IMR-90 (cell line): ENCODE results near the gene KLK12. TPM values are rescaled to one million over a fixed set of nuclear protein-coding genes. Genes with fewer than 3 reads are reported as not detected.

ENCODE experiments used
- ATAC-seq: fragments of 200-7000 bp; cut with Tn5 transposase; 2 replicates; pipeline ENCODE4 v1.9.1; 2020; ENCODE audit warnings: low read depth, mild to moderate bottlenecking, moderate library complexity
- BruUV-seq: library from RNA; stranded (reverse); fragments of 400-500 nt; replicated peaks from 2 replicates; lab custom pipeline; 2021; lab: Mats Ljungman, UMichigan
- CTCF ChIA-PET: fragments of 300-600 bp; formaldehyde crosslinking; extraction: SDS; loops from one replicate; lab custom pipeline; 2021; ENCODE audit warnings: antibody characterized with exemption; lab: Yijun Ruan, JAX
- POLR2A ChIA-PET: fragments of 300-600 bp; sonication (Branson Sonifier 250); formaldehyde crosslinking; loops from one replicate; lab custom pipeline; 2022; ENCODE audit warnings: antibody characterized with exemption; ENCODE audit not compliant: unreplicated experiment; lab: Charles Lee
- DNase-seq: peaks from one replicate; pipeline ENCODE4 v3.0.0; 2013
- H2AFZ ChIP-seq: replicated peaks from 2 replicates; pipeline ENCODE3; 2013; ENCODE audit warnings: low read length, mild to moderate bottlenecking; ENCODE audit not compliant: poor library complexity
- H2AK5ac ChIP-seq: 2 replicates; pipeline ENCODE4 v1.6.1; 2013; ENCODE audit warnings: low read depth, low read length, inconsistent platforms
- H2AK9ac ChIP-seq: replicated peaks from 2 replicates; pipeline ENCODE3; 2013; ENCODE audit warnings: mild to moderate bottlenecking, low read depth, low read length, moderate library complexity; ENCODE audit not compliant: poor library complexity
- H2BK120ac ChIP-seq: 2 replicates; pipeline ENCODE4 v1.6.1; 2013; ENCODE audit warnings: low read depth, low read length, inconsistent platforms
- H2BK15ac ChIP-seq: 3 replicates; pipeline ENCODE4 v1.6.1; 2013; ENCODE audit warnings: low read depth, low read length, inconsistent platforms
- H2BK20ac ChIP-seq: 2 replicates; pipeline ENCODE4 v1.6.1; 2013; ENCODE audit warnings: low read depth, mild to moderate bottlenecking, inconsistent platforms, low read length, moderate library complexity
- H2BK5ac ChIP-seq: 2 replicates; pipeline ENCODE4 v1.6.1; 2013; ENCODE audit warnings: mild to moderate bottlenecking, low read depth, low read length, inconsistent platforms; ENCODE audit not compliant: poor library complexity, severe bottlenecking
- H3K14ac ChIP-seq: replicated peaks from 2 replicates; pipeline ENCODE4 v1.6.1; 2013; ENCODE audit warnings: low read depth, low read length, inconsistent platforms
- H3K18ac ChIP-seq: 2 replicates; pipeline ENCODE4 v1.6.1; 2013; ENCODE audit warnings: low read depth, low read length, control low read depth
- H3K23ac ChIP-seq: 2 replicates; pipeline ENCODE4 v1.6.1; 2013; ENCODE audit warnings: low read depth, low read length, inconsistent platforms
- H3K27ac ChIP-seq: 2 replicates; pipeline ENCODE4 v1.5.1; 2013; ENCODE audit warnings: mild to moderate bottlenecking, control low read depth, low read length; ENCODE audit not compliant: insufficient read depth
- H3K27me3 ChIP-seq: 2 replicates; pipeline ENCODE4 v1.6.1; 2013; ENCODE audit warnings: low read length; ENCODE audit not compliant: control insufficient read depth, insufficient read depth
- H3K36me3 ChIP-seq: 2 replicates; pipeline ENCODE4 v1.6.1; 2013; ENCODE audit warnings: low read length, mixed read lengths; ENCODE audit not compliant: control insufficient read depth, insufficient read depth
- H3K4ac ChIP-seq: 2 replicates; pipeline ENCODE4 v1.6.1; 2013; ENCODE audit warnings: low read depth, low read length, inconsistent platforms
- H3K4me1 ChIP-seq: 2 replicates; pipeline ENCODE4 v1.6.1; 2013; ENCODE audit warnings: low read length, mixed read lengths; ENCODE audit not compliant: control insufficient read depth, insufficient read depth
- H3K4me2 ChIP-seq: 2 replicates; pipeline ENCODE4 v1.6.1; 2013; ENCODE audit warnings: low read depth, mild to moderate bottlenecking, control low read depth, low read length, moderate library complexity
- H3K4me3 ChIP-seq: 2 replicates; pipeline ENCODE4 v1.5.1; 2013; ENCODE audit warnings: low read depth, mild to moderate bottlenecking, control low read depth, low read length, moderate library complexity; ENCODE audit not compliant: insufficient read depth
- H3K56ac ChIP-seq: 2 replicates; pipeline ENCODE4 v1.6.1; 2013; ENCODE audit warnings: low read length, inconsistent platforms; ENCODE audit not compliant: insufficient read depth; ENCODE audit errors: extremely low read depth
- H3K79me1 ChIP-seq, 2 experiments: 2 replicates each; pipeline ENCODE4 v1.6.1; 2013; ENCODE audit warnings: low read length in 2 of 2, inconsistent platforms in 1 of 2, low read depth in 1 of 2
- H3K9ac ChIP-seq: 2 replicates; pipeline ENCODE4 v1.6.1; 2013; ENCODE audit warnings: low read depth, low read length, control low read depth
- H3K9me1 ChIP-seq: 2 replicates; pipeline ENCODE4 v1.6.1; 2013; ENCODE audit warnings: low read length, inconsistent platforms; ENCODE audit not compliant: insufficient read depth
- H3K9me3 ChIP-seq: 2 replicates; pipeline ENCODE4 v1.6.1; 2013; ENCODE audit warnings: low read length; ENCODE audit not compliant: control insufficient read depth, insufficient read depth
- H4K20me1 ChIP-seq: 2 replicates; pipeline ENCODE4 v1.6.1; 2013; ENCODE audit warnings: low read length, inconsistent platforms; ENCODE audit not compliant: insufficient read depth
- H4K5ac ChIP-seq: 2 replicates; pipeline ENCODE4 v1.6.1; 2013; ENCODE audit warnings: mild to moderate bottlenecking, low read depth, low read length, control low read depth
- H4K8ac ChIP-seq, 2 experiments: 2 replicates each; pipeline ENCODE4 v1.6.1; 2013; ENCODE audit warnings: low read depth in 2 of 2, low read length in 2 of 2, control low read depth in 1 of 2, inconsistent platforms in 1 of 2
- H4K91ac ChIP-seq: 2 replicates; pipeline ENCODE4 v1.6.1; 2013; ENCODE audit warnings: low read depth, low read length, inconsistent platforms; ENCODE audit not compliant: insufficient read depth
- BHLHE40 ChIP-seq: fragments of 150-350 bp; IDR thresholded peaks from 2 replicates; pipeline ENCODE4 v1.6.1; 2016; ENCODE audit warnings: mild to moderate bottlenecking, low read depth, low read length
- ELK1 ChIP-seq: fragments of 150-350 bp; IDR thresholded peaks from 2 replicates; pipeline ENCODE4 v1.6.1; 2016; ENCODE audit warnings: low read depth, mild to moderate bottlenecking, low read length, moderate library complexity, borderline replicate concordance
- FOS ChIP-seq: fragments of 150-350 bp; IDR thresholded peaks from 2 replicates; pipeline ENCODE4 v1.6.1; 2016; ENCODE audit warnings: low read depth, low read length
- MXI1 ChIP-seq: IDR thresholded peaks from 2 replicates; pipeline ENCODE4 v1.6.1; 2012; ENCODE audit warnings: low read depth, mild to moderate bottlenecking, low read length, moderate library complexity, borderline replicate concordance
- NFE2L2 ChIP-seq: fragments of 150-350 bp; IDR thresholded peaks from 2 replicates; pipeline ENCODE4 v1.6.1; 2016; ENCODE audit warnings: low read depth, mild to moderate bottlenecking, low read length
- POLR2A ChIP-seq: IDR thresholded peaks from 2 replicates; pipeline ENCODE4 v1.6.1; 2012; ENCODE audit warnings: mild to moderate bottlenecking, low read depth, low read length
- WGBS, 2 experiments: methylation state at CpG; one replicate each; pipeline versions ENCODE4 v1.1.5 to v1.1.7; 2013; ENCODE audit warnings: missing lambda C conversion rate in 2 of 2; ENCODE audit not compliant: insufficient read length in 1 of 2; ENCODE audit errors: extremely low coverage in 2 of 2; 5-methylcytosine and 5-hydroxymethylcytosine counted together
- dilution Hi-C: fragments of 300-500 bp; cut with HindIII; formaldehyde crosslinking; loops from one replicate; pipeline ENCODE4 v1.14.3; 2018; ENCODE audit warnings: low sequenced_read_pairs; ENCODE audit not compliant: unreplicated experiment
- in situ Hi-C: fragments of 300-500 bp; cut with MboI; formaldehyde crosslinking; loops from 3 replicates; pipeline ENCODE4 v1.14.3; 2019; ENCODE audit warnings: low sequenced_read_pairs, inconsistent platforms, mixed read lengths
- intact Hi-C: fragments of 100-400 bp; cut with micrococcal nuclease; formaldehyde crosslinking; loops from 2 replicates; pipeline ENCODE4 v1.10.0; 2022
- polyA plus RNA-seq, 3 experiments: library from polyadenylated mRNA; depleted of rRNA; stranded (reverse); fragments of >200 nt; gene quantifications; 2 replicates each; pipeline ENCODE4 v1.2.3, GENCODE V29; 2012; ENCODE audit warnings: low replicate concordance in 1 of 3
- total RNA-seq: library from RNA; depleted of rRNA; stranded (reverse); fragments of >200 nt; gene quantifications from 2 replicates; pipeline ENCODE4 v1.2.3, GENCODE V29; 2012
- TF ChIP-seq, protein P1 (sequence below): fragments of 150-350 bp; IDR thresholded peaks from 2 replicates; pipeline ENCODE4 v1.6.1; 2017; ENCODE audit warnings: mild to moderate bottlenecking, antibody characterized with exemption, low read length, low read depth
- TF ChIP-seq, protein P2 (sequence below): conservative IDR thresholded peaks from 2 replicates; pipeline ENCODE4 v1.5.1; 2012; ENCODE audit warnings: mild to moderate bottlenecking, low read depth, low read length, improper control_type of control experiment

The KLK12 gene
- total and polyA plus RNA-seq, 2 of the 4 experiments (the other 2 are of a cell fraction), result not detected

DNA sequence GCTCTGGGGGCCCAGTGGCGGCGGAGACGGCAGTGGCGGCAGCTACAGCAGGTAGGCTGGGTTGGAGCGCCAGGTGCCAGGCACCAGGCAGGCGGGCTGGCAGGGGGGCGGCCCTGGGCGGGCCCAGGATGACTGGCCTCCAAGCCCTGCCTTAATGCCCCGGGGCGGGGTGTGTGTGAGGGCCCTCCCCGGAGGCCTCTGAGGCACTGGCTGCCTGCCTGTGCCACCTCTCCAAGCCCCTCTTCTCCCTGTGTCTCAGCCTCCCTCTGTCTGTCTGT lies 8.3 kb downstream of the KLK12 start, which contains the start of gene KLK11:
TSS of gene KLK11 (minus strand) at position 63 of the 278 bp plus-strand sequence. CDS start 985 bp downstream, outside the sequence.
- WGBS, 2 experiments, result 77% methylated on average over 6 of the region's 11 CpGs; no CpG with 5 or more reads in 1 of the 2 experiments
- in situ Hi-C loops (no loop called here), intact Hi-C loops (no loop called here), dilution Hi-C loops (no loop called here)
- Histone ChIP-seq H3K4me1 (no peaks in the 10 kb centered on the region), H3K27ac (no peak within 1 kb of the TSS), H2AK5ac (no peak within 1 kb of the TSS), H4K20me1 (no peaks in the 10 kb centered on the region), H3K9ac (no peak within 1 kb of the TSS), H2BK20ac (no peak within 1 kb of the TSS), H3K36me3 (no peaks in the 10 kb centered on the region), H3K14ac (no peak within 1 kb of the TSS), H3K4me3 (no peak within 1 kb of the TSS), H4K91ac (no peak within 1 kb of the TSS), H3K4me2 (no peak within 1 kb of the TSS), H3K9me1 (no peaks in the 10 kb centered on the region), H3K56ac (no peak within 1 kb of the TSS), H2BK120ac (no peak within 1 kb of the TSS), H4K5ac (no peak within 1 kb of the TSS), H2BK5ac (no peak within 1 kb of the TSS), H2BK15ac (no peak within 1 kb of the TSS), H4K8ac (no peak within 1 kb of the TSS), H3K9me3 (no peaks in the 10 kb centered on the region; the same call in 1 of the 2 replicates), H3K23ac (no peak within 1 kb of the TSS), H2AFZ (no peak within 1 kb of the TSS), H3K4ac (no peak within 1 kb of the TSS), H3K79me1 (no peaks in the 10 kb centered on the region), H3K27me3 (no peaks in the 10 kb centered on the region), H3K18ac (no peak within 1 kb of the TSS), H2AK9ac (no peak within 1 kb of the TSS)
- ChIA-PET POLR2A (no interaction called here), CTCF (no interaction called here)
- BruUV-seq, result no TSS peak
- ATAC-seq (no peak), DNase-seq (no peak)
- TF ChIP-seq NFE2L2 (no peak), FOS (no peak), ELK1 (no peak), MXI1 (no peak), POLR2A (no peak), BHLHE40 (no peak)
- TF ChIP-seq, protein P1, sequence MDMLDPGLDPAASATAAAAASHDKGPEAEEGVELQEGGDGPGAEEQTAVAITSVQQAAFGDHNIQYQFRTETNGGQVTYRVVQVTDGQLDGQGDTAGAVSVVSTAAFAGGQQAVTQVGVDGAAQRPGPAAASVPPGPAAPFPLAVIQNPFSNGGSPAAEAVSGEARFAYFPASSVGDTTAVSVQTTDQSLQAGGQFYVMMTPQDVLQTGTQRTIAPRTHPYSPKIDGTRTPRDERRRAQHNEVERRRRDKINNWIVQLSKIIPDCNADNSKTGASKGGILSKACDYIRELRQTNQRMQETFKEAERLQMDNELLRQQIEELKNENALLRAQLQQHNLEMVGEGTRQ, result no peak
- TF ChIP-seq, protein P2, sequence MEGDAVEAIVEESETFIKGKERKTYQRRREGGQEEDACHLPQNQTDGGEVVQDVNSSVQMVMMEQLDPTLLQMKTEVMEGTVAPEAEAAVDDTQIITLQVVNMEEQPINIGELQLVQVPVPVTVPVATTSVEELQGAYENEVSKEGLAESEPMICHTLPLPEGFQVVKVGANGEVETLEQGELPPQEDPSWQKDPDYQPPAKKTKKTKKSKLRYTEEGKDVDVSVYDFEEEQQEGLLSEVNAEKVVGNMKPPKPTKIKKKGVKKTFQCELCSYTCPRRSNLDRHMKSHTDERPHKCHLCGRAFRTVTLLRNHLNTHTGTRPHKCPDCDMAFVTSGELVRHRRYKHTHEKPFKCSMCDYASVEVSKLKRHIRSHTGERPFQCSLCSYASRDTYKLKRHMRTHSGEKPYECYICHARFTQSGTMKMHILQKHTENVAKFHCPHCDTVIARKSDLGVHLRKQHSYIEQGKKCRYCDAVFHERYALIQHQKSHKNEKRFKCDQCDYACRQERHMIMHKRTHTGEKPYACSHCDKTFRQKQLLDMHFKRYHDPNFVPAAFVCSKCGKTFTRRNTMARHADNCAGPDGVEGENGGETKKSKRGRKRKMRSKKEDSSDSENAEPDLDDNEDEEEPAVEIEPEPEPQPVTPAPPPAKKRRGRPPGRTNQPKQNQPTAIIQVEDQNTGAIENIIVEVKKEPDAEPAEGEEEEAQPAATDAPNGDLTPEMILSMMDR, result no peak
